Stimulated activated CD4-positive, alpha-beta T cell treated with anti-CD3 and anti-CD28 coated beads, Interleukin-15, amount 100 ng/mL, for 48 hours (primary cell): Measurements from ENCODE around the gene CDNF.
A peak's percentile ranks its signal among the peaks of the same experiment; 100 is the strongest.
"Not testable (repeated sequence)": the region's sequence is repeated elsewhere in the genome, so short reads cannot be mapped to it uniquely, and the experiment has no call there.

Experiments
- DNase-seq, 2 donors: peaks; one replicate each; pipeline ENCODE4 v3.0.0-alpha.2; 2020; ENCODE audit warnings: low read depth in 2 of 2

Gene CDNF

DNA sequence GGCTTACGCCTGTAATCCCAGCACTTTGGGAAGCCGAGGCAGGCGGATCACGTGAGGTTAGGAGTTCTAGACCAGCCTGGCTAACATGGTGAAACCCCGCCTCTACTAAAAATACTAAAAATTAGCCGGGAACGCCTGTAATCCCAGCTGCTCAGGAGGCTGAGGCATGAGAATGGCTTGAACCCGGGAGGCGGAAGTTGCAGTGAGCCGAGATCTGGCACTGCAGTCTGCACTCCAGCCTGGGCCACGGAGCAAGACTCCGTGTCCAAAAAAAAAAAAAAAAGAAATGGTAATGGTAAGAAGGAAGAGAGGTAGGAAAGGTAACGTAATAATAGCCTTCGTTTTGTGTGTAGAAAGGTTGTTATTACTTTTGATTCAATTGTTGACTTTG is 1.5 kb upstream of the CDNF start:
- no peak for DNase-seq

DNA sequence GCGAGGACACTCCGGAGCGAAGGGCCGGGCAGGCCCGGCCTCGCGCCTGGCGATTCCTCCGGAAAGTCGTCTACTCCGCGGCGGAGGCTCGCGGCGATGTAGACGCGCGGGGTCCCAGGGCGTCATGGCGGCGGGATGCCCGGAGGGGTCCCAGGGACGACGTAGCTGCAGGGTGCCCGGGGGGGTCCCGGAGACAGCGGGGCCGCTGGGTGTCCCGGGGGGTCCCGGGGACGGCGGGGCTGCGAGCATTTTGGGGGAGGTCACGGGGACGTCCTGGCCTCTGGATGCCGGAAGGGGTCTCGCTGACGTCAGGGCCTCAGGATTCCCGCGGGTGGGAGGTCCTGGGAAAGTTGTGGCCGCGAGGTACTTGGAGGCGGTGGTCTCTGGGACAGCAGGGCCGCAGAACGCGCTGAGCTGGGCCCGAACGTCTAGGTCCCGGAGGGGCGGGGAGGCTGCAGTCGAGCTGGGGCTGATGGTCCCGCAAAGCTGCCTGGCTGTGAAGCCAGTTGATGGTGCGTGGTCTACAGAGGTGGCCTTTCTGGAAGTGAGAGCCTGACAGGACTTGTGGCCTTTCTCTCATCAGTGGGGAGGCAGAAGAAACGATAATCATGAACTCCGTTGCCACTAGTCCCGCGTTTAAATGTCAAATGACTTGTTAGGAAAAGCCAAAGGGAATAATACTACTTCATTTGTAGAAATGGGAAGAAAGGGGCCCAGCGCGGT is 906 bp upstream of the CDNF start:
- peak; percentile 7 to 9 for DNase-seq

- DNase-seq: no peak
Observed at GRCh38 chr10:14837003-14837756, 657 bp downstream of the CDNF start.

GRCh38 chr10:14836208-14836607 is 1.6 kb downstream of the CDNF start:
- no peak for DNase-seq

DNA sequence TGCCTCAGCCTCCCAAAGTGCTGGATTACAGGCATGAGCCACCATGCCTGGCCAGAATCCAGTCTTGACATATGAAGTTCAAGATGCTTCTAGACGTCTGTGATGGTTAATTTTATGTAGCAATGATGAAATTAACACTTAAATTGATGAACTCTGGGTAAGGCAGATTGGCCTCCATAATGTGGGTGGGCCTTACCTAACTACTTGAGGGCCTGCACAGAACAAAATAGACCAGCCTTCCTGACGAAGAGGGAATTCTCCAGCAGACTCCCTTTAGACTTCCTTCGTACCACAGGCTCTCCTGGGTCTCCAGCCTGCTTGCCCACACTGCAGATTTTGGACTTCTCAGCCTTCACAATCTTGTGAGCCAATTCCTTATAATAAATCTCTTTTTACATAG is 4.7 kb downstream of the CDNF start:
- no peak for DNase-seq

- DNase-seq: no peak
Observed at GRCh38 chr10:14826076-14826829, 11.6 kb downstream of the CDNF start.

DNA sequence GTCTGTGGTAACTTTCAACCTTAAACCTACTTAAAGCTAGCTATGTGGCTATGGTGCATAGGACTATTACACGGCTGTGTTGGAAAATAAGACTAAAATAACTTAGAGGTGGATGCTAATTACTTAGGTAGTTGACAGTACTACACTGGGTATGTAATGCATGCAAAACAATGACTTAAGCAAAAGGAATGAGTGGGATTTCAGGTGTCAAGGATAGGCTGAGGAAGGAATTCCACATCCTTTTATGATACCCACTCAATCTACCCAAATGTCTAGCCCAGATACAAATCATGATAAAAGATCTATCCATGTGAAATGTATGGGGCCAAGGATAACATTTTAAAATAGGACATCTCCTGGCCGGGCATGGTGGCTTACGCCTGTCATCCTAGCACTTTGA is 13.9 kb downstream of the CDNF start:
- no peak for DNase-seq

DNA sequence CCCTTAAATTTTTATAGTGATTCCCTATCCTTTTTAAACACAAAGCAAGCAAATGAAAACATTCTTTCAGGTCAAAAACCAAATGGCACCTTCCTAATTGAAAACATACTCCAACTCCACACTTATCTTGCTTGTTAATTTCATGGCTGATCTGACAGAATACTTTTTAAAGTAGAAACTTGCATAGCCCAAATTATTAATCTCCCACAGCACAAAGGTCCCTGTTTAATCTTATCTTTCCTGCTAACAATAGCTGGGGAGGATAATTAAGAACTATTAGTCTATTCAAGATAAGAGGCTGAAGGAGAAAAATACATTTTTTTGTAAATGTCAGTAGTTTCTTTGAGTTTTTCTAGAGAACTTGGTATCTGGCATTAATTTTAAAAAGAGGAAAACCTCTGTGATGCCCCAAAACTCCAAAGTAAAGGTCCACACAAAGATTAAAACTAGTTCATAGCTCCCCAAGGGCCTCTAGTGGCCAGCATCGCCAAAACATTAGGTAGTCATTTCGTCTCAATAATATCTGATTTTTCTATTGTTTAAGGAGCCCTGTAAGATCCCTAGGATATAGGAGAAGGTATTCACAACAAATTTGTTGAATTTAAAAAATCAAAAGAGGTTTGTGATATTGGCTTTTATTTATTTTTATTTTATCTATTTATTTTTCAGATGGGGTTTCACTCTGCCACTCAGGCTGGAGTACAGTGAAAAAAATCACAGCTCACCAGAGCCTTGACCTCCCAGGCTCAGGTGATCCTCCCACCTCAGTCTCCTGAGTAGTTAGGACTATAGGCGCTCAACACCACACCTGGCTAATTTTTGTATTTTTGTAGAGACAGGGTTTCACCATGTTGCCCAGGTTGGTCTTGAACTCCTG is 14.7 kb downstream of the CDNF start:
- no peak for DNase-seq

DNA sequence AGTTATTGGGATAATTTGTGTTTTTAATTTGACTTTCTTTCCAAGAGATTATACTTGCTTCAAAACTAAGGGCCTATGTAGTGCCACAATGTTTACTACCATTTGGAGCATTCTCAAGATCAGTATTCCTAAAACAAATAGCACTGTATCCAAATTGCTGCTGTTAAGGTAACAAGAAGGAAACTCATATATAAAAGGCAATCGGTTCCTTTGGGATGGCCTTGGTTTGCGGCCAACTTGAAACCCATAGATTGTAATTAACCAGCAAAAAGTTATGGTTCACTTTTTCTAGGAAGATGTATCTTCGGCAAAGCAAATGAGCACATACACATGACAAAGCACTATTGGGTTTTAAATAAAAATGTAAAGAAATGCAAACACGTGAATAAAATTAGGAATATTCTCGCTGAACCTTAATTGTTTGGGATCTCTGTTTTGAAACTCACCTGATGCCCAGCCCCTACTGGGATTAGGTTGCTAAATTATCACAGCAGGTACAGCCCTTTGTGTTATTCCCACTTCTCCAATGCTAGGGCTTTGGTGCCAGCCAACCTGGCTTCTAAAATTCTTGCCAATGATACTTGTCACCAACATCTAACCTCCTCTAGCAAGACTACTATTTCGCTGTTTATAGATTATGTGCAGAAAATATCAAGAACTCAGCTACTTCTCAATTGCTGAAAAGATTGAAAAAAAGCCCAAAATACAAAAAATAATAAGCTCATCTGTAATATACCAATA is 16.0 kb downstream of the CDNF start:
- DNase-seq: no peak

DNA sequence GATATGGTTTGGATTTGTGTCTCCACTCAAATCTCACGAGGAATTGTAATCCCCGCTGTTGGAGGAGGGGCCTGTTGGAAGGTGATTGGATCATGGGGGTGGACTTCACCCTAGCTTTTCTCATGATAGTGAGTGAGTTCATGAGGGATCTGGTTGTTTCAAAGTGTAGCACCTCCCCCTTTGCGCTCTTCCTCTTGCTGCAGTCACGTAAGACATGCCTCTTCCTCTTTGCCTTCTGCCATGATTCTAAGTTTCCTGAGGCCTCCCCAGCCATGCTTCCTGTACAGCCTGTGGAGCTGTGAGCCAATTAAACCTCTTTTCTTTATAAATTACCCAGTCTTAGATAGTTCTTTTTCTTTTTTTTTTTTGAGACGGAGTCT is 17.1 kb downstream of the CDNF start:
- DNase-seq: no peak

- DNase-seq: no peak
Observed at GRCh38 chr10:14820010-14820774, 17.6 kb downstream of the CDNF start.

DNA sequence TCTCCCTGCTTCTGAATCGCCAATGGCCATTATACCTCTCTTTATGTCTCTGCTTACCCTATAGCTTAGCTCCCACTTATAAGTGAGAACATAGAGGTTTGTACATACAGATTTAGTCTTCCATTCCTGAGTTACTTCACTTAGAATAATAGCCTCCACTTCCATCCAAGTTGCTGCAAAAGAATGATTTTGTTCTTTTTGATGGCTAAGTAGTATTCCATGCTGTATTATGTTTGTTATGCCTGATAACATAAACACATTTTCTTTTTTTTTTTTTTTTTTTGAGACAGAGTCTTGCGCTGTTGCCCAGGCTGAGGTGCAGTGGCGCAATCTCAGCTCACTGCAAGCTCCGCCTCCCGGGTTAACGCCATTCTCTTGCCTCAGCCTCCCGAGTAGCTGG is 21.1 kb downstream of the CDNF start:
- not testable (repeated sequence) for DNase-seq

DNA sequence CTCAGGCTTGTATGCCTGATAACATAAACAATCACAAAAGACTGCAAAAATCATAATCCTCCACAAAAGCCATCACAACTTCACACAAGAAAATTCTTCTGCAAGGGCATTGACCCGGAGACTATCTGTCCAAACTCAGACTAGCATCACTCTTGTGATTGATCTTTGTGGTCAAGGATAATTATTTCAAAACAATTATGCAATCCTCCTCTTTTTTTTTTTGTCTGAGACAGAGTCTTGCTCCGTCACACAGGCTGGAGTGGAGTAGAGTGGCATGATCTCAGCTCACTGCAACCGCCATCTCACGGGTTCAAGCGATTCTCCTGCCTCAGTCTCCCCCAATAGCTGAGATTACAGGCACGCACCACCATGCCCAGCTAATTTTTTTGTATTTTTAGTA is 22.2 kb downstream of the CDNF start:
- no peak for DNase-seq

- no peak for DNase-seq
Observed at GRCh38 chr10:14812271-14812670, 25.6 kb downstream of the CDNF start.

DNA sequence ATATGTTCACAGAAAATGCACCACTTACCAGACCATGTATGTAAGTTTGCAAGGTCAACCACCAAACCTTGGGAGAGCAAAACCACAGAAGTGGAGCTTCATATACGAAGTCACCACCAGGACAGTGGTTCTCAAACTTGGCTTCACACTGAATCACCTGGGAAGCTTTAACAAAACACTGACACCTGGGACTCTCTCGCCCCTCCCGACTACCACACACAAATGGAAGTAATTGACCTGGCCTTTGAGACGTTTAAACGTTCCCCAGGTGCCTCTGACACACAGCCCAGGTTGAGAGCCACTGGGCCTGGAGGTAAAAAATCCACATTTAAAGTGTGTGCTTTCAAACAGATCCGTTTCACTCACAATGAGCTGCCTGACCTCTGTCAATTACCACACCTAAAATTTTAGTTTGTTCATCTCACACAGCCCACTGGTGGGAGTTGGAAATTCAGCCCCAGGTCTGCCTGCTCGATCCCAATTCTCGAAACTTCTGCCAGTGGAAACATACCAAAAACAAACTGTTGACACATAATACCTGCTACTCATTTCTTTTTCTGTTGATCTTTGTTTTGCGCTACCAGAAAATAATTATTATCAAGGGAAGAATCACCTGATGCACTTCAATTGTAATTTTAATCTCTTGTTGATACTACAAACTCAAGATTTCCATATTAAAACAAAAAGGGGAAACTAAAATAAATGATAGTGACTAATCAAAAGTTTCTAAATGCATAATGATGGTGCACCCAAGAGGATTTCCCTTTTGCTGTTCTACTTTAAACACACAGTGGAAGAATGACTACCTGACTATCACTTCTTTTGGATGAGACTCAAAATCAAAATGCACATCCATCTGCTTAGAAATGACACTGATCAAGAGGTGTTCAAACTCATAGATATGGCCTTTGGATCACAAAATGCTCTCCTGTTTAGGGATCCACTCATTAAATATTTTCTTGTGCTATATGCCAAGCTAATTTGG is 26.6 kb downstream of the CDNF start:
- no peak for DNase-seq

GRCh38 chr10:14806318-14806717 is 31.5 kb downstream of the CDNF start:
- DNase-seq: no peak

DNA sequence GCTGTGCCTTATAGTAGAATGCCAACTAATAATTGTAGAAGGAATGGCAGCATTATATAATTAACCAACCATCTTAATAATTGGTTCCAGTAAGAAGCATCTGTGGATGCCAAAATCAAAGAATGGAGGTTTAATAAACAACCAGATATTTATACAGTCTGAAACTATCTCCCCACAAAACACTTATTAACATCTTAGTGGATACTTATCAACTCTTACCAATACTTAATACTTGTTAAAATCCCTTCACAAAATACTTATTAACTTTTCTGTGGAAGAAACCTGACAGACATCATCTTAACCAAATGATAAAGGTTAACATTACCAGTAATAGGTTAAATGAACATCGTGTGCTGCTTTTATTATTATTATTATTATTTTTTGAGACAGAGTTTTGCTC is 34.0 kb downstream of the CDNF start:
- no peak for DNase-seq

- no peak for DNase-seq
Observed at GRCh38 chr10:14801723-14802122, 36.1 kb downstream of the CDNF start.

GRCh38 chr10:14800397-14800796 is 37.4 kb downstream of the CDNF start:
- DNase-seq: no peak
